Activated B cell treated with CpG ODN at 0.5 μM for 24 hours (primary cell): ENCODE data around the gene CCL28. TPM values are rescaled to one million over a fixed set of nuclear protein-coding genes. Genes with fewer than 3 reads are reported as not detected.

ENCODE experiments used
- ATAC-seq: fragments of 200-7000 bp; cut with Tn5 transposase; one replicate; pipeline ENCODE4 v1.10.0; 2021; ENCODE audit warnings: low read depth, mild to moderate bottlenecking, moderate library complexity
- CTCF ChIA-PET: fragments of 350-600 bp; sonication (Branson Sonifier 250); formaldehyde crosslinking; loops from one replicate; lab custom pipeline; 2021; ENCODE audit warnings: antibody characterized with exemption; lab: Charles Lee
- POLR2A ChIA-PET: fragments of 350-600 bp; sonication (Branson Sonifier 250); formaldehyde crosslinking; loops from one replicate; lab custom pipeline; 2021; ENCODE audit warnings: antibody characterized with exemption; lab: Charles Lee
- DNase-seq: peaks from one replicate; pipeline ENCODE4 v3.0.0; 2022
- H3K27ac Mint-ChIP-seq: one replicate; pipeline ENCODE4 v1.8.0; 2020; ENCODE audit warnings: mixed read lengths
- H3K27me3 Mint-ChIP-seq: one replicate; pipeline ENCODE4 v1.8.0; 2021; ENCODE audit warnings: mixed read lengths
- H3K36me3 Mint-ChIP-seq: one replicate; pipeline ENCODE4 v1.8.0; 2021; ENCODE audit warnings: low read depth, mixed read lengths
- H3K4me1 Mint-ChIP-seq: one replicate; pipeline ENCODE4 v1.8.0; 2021; ENCODE audit warnings: mixed read lengths
- H3K4me3 Mint-ChIP-seq: one replicate; pipeline ENCODE4 v1.8.0; 2020; ENCODE audit warnings: mild to moderate bottlenecking, mixed read lengths
- H3K9me3 Mint-ChIP-seq: one replicate; pipeline ENCODE4 v1.8.0; 2020; ENCODE audit warnings: mixed read lengths
- CTCF ChIP-seq: fragments of 200-600 bp; IDR thresholded peaks from one replicate; pipeline ENCODE4 v1.8.0; 2022; ENCODE audit warnings: antibody characterized with exemption, mild to moderate bottlenecking
- intact Hi-C: fragments of 100-400 bp; cut with micrococcal nuclease; formaldehyde crosslinking; loops from one replicate; pipeline ENCODE4 v1.15.1; 2024
- total RNA-seq: library from RNA; stranded (reverse); gene quantifications from 2 replicates; pipeline ENCODE4 v1.2.3, GENCODE V29; 2022

The CCL28 gene
- total RNA-seq, 1 donor from 2014 or later = 11.6 TPM

- Mint-ChIP-seq H3K4me3 (no peak overlapping the region), H3K4me1 (no peaks in the 10 kb centered on the region), H3K27ac (no peak overlapping the region), H3K27me3 (peaks cover 30% of the 10 kb centered on the region), H3K36me3 (no peaks in the 10 kb centered on the region), H3K9me3 (peaks cover 24% of the 10 kb centered on the region)
- no peak for TF ChIP-seq CTCF
- POLR2A ChIA-PET = no interaction called here
- DNase-seq = no peak
- CTCF ChIA-PET = no interaction called here
- ATAC-seq = no peak
- intact Hi-C loops = no loop called here
Observed at GRCh38 chr5:43336159-43336558, 76.0 kb downstream of the CCL28 start.

GRCh38 chr5:43335681-43336080, 76.5 kb downstream of the CCL28 start:
- ATAC-seq (no peak), DNase-seq (no peak)
- Mint-ChIP-seq H3K36me3 (no peaks in the 10 kb centered on the region), H3K27ac (no peak overlapping the region), H3K27me3 (peaks cover 30% of the 10 kb centered on the region), H3K9me3 (peaks cover 24% of the 10 kb centered on the region), H3K4me3 (no peak overlapping the region), H3K4me1 (no peaks in the 10 kb centered on the region)
- ChIA-PET POLR2A (no interaction called here), CTCF (no interaction called here)
- intact Hi-C loops = no loop called here
- TF ChIP-seq CTCF = no peak

GRCh38 chr5:43332401-43332800, 79.8 kb downstream of the CCL28 start:
- intact Hi-C loops = no loop called here
- ATAC-seq = no peak

More at GRCh38 chr5:43332401-43332800, 79.8 kb downstream of the CCL28 start:
- POLR2A ChIA-PET = no interaction called here
- no peak for TF ChIP-seq CTCF
- CTCF ChIA-PET = no interaction called here
- Mint-ChIP-seq H3K4me1 (no peaks in the 10 kb centered on the region), H3K27me3 (peaks cover 23% of the 10 kb centered on the region), H3K27ac (no peak overlapping the region), H3K9me3 (peaks cover 20% of the 10 kb centered on the region), H3K4me3 (no peak overlapping the region), H3K36me3 (no peaks in the 10 kb centered on the region)
- no peak for DNase-seq

Other genes with a start within 250 kb of the CCL28 start
- 0.39 and 0.51 TPM in 2 replicates for gene NIM1K, start 220.2 kb downstream of the CCL28 start, total RNA-seq
- 133 and 160 TPM in 2 replicates for gene HMGCS1, start 99.0 kb downstream of the CCL28 start, total RNA-seq
- 15.2 and 16.3 TPM in 2 replicates for gene TMEM267, start 71.5 kb upstream of the CCL28 start, total RNA-seq
- gene C5orf34, start 102.8 kb upstream of the CCL28 start, total RNA-seq = 4.4 and 4.7 TPM in 2 replicates
- gene PAIP1, start 144.7 kb upstream of the CCL28 start, total RNA-seq = 35.1 and 38.3 TPM in 2 replicates
- 59.0 and 63.0 TPM in 2 replicates for gene NNT, start 190.8 kb upstream of the CCL28 start, total RNA-seq